ENCODE measurements around the gene ATP9B. TPM values are rescaled to one million over a fixed set of nuclear protein-coding genes. Genes with fewer than 3 reads are reported as not detected.
"Not testable (repeated sequence)": the region's sequence is repeated elsewhere in the genome, so short reads cannot be mapped to it uniquely, and the experiment has no call there.

The ATP9B gene
- total RNA-seq, 2 donors from 2014 or later: 29.1 to 38.1 TPM

GRCh38 chr18:79373736-79374135, 304.5 kb downstream of the ATP9B start:
- 94 to 97% methylated on average over 17 of the region's 17 CpGs for WGBS, 2 experiments (ENCODE audit: insufficient coverage in 1 of 2, insufficient read length in 1 of 2)
- H3K27me3 Mint-ChIP-seq (ENCODE audit: insufficient read depth): no peaks in the 10 kb centered on the region
- no peaks in the 10 kb centered on the region for H3K9me3 Mint-ChIP-seq
- no peak overlapping the region for H3K27ac Mint-ChIP-seq
- H3K4me3 Mint-ChIP-seq: no peak overlapping the region
- Histone ChIP-seq H3K36me3 (ENCODE audit: control insufficient read depth, insufficient read depth, low read length) (no peaks in the 10 kb centered on the region), H3K4me1 (ENCODE audit: control insufficient read depth, insufficient read depth, low read length) (no peaks in the 10 kb centered on the region), H3K9ac (ENCODE audit: extremely low read depth, low read length, poor library complexity, severe bottlenecking) (no peak overlapping the region), H3K27me3 (ENCODE audit: control insufficient read depth, insufficient read depth, low read length, poor library complexity, severe bottlenecking) (no peaks in the 10 kb centered on the region), H3K27ac (ENCODE audit: low read depth, low read length) (no peak overlapping the region), H3K4me3 (ENCODE audit: low read length) (no peak overlapping the region), H3K9me3 (ENCODE audit: control insufficient read depth, low read length) (no peaks in the 10 kb centered on the region)
- DNase-seq: no peak
- peaks cover under 1% of the 10 kb centered on the region for H3K4me1 Mint-ChIP-seq
- H3K36me3 Mint-ChIP-seq (ENCODE audit: low read depth): peaks cover 28% of the 10 kb centered on the region
- TF ChIP-seq, protein P1, sequence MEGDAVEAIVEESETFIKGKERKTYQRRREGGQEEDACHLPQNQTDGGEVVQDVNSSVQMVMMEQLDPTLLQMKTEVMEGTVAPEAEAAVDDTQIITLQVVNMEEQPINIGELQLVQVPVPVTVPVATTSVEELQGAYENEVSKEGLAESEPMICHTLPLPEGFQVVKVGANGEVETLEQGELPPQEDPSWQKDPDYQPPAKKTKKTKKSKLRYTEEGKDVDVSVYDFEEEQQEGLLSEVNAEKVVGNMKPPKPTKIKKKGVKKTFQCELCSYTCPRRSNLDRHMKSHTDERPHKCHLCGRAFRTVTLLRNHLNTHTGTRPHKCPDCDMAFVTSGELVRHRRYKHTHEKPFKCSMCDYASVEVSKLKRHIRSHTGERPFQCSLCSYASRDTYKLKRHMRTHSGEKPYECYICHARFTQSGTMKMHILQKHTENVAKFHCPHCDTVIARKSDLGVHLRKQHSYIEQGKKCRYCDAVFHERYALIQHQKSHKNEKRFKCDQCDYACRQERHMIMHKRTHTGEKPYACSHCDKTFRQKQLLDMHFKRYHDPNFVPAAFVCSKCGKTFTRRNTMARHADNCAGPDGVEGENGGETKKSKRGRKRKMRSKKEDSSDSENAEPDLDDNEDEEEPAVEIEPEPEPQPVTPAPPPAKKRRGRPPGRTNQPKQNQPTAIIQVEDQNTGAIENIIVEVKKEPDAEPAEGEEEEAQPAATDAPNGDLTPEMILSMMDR (conservative IDR thresholded peaks at IDR 0.05): no peak

GRCh38 chr18:79374408-79375171, 305.4 kb downstream of the ATP9B start:
- H3K27me3 ChIP-seq (ENCODE audit: control insufficient read depth, insufficient read depth, low read length, poor library complexity, severe bottlenecking): no peaks in the 10 kb centered on the region
- H3K4me1 Mint-ChIP-seq: peaks cover 3% of the 10 kb centered on the region
- 95 to 96% methylated on average over 17 to 25 of the region's 32 CpGs for WGBS, 2 experiments (ENCODE audit: insufficient coverage in 1 of 2, insufficient read length in 1 of 2)

DNA sequence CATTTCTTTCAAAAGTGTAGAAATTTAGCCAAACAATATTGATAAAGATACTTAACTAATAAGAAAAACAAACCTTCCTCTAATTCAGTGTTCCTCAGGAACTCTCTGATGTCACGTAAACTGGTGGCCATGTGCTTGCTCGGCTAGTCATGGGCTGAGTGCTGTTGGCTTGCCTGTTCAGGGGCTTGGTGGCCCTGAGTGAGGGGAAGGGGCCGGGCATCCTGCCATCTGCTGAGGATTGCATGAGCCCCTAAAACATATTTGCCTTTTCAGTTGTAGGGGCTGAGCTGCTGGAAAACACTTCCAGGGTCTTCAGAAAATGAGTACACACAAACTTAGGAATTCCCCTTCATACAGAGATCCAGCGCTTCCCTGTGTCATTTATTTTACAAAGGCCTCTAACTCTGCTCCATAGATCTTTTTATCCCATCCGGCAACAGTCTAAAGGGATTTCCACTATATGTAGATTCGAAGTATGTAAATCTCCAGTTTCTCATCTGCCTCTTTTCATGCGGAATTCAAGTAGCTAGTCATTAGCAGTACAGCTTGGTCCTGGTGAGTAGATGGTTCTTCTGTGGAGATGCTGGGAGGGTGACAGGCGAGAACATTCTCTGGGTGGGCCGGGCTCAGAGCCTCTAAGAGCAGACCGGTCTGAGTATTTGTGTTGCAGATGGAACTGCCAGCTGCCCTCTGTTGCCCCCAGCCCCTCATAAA, 306.4 kb downstream of the ATP9B start:
- peaks cover 3% of the 10 kb centered on the region for H3K4me1 Mint-ChIP-seq
- Histone ChIP-seq H3K4me1 (ENCODE audit: control insufficient read depth, insufficient read depth, low read length) (no peaks in the 10 kb centered on the region), H3K9ac (ENCODE audit: extremely low read depth, low read length, poor library complexity, severe bottlenecking) (no peak overlapping the region), H3K9me3 (ENCODE audit: control insufficient read depth, low read length) (no peaks in the 10 kb centered on the region), H3K36me3 (ENCODE audit: control insufficient read depth, insufficient read depth, low read length) (no peaks in the 10 kb centered on the region), H3K27me3 (ENCODE audit: control insufficient read depth, insufficient read depth, low read length, poor library complexity, severe bottlenecking) (no peaks in the 10 kb centered on the region), H3K4me3 (ENCODE audit: low read length) (no peak overlapping the region), H3K27ac (ENCODE audit: low read depth, low read length) (no peak overlapping the region)
- H3K9me3 Mint-ChIP-seq: no peaks in the 10 kb centered on the region
- TF ChIP-seq, protein P1 (conservative IDR thresholded peaks at IDR 0.05): no peak
- WGBS, 2 experiments (ENCODE audit: insufficient coverage in 1 of 2, insufficient read length in 1 of 2): 94 to 100% methylated on average over 2 to 10 of the region's 10 CpGs
- no peak for DNase-seq
- peaks cover 20% of the 10 kb centered on the region for H3K36me3 Mint-ChIP-seq (ENCODE audit: low read depth)
- H3K27me3 Mint-ChIP-seq (ENCODE audit: insufficient read depth): no peaks in the 10 kb centered on the region
- H3K27ac Mint-ChIP-seq: no peak overlapping the region
- no peak overlapping the region for H3K4me3 Mint-ChIP-seq

More at GRCh38 chr18:79374408-79375171, 305.4 kb downstream of the ATP9B start:
- Histone ChIP-seq H3K27ac (ENCODE audit: low read depth, low read length) (no peak overlapping the region), H3K36me3 (ENCODE audit: control insufficient read depth, insufficient read depth, low read length) (no peaks in the 10 kb centered on the region), H3K9me3 (ENCODE audit: control insufficient read depth, low read length) (no peaks in the 10 kb centered on the region), H3K4me3 (ENCODE audit: low read length) (no peak overlapping the region), H3K4me1 (ENCODE audit: control insufficient read depth, insufficient read depth, low read length) (no peaks in the 10 kb centered on the region), H3K9ac (ENCODE audit: extremely low read depth, low read length, poor library complexity, severe bottlenecking) (no peak overlapping the region)
- TF ChIP-seq, protein P1 (conservative IDR thresholded peaks at IDR 0.05): no peak
- peaks cover 26% of the 10 kb centered on the region for H3K36me3 Mint-ChIP-seq (ENCODE audit: low read depth)
- no peaks in the 10 kb centered on the region for H3K9me3 Mint-ChIP-seq
- no peak for DNase-seq
- no peak overlapping the region for H3K4me3 Mint-ChIP-seq
- no peaks in the 10 kb centered on the region for H3K27me3 Mint-ChIP-seq (ENCODE audit: insufficient read depth)
- no peak overlapping the region for H3K27ac Mint-ChIP-seq

- DNase-seq; H3K27me3 Mint-ChIP-seq (ENCODE audit: insufficient read depth); H3K4me1 Mint-ChIP-seq; H3K4me3 Mint-ChIP-seq; H3K27ac ChIP-seq (ENCODE audit: low read depth, low read length); H3K27ac Mint-ChIP-seq; H3K9ac ChIP-seq (ENCODE audit: extremely low read depth, low read length, poor library complexity, severe bottlenecking); H3K36me3 ChIP-seq (ENCODE audit: control insufficient read depth, insufficient read depth, low read length); H3K4me1 ChIP-seq (ENCODE audit: control insufficient read depth, insufficient read depth, low read length); H3K4me3 ChIP-seq (ENCODE audit: low read length); H3K27me3 ChIP-seq (ENCODE audit: control insufficient read depth, insufficient read depth, low read length, poor library complexity, severe bottlenecking); H3K9me3 ChIP-seq (ENCODE audit: control insufficient read depth, low read length); H3K9me3 Mint-ChIP-seq: not testable (repeated sequence)
- peaks cover 16% of the 10 kb centered on the region for H3K36me3 Mint-ChIP-seq (ENCODE audit: low read depth)
- 90 to 93% methylated on average over 6 to 12 of the region's 12 CpGs for WGBS, 2 experiments (ENCODE audit: insufficient coverage in 1 of 2, insufficient read length in 1 of 2)
These were observed 307.5 kb downstream of the ATP9B start for GRCh38 chr18:79376661-79377060.

All from endodermal cell (in vitro differentiated cells).